Kidney capillary endothelial cell (primary cell): ENCODE results near the gene GPR84.

Experiments
- DNase-seq: peaks from one replicate; pipeline ENCODE4 v3.0.0-alpha.2; 2018; ENCODE audit warnings: low spot score

The GPR84 gene

GRCh38 chr12:54364413-54364812 lies at the start of gene GPR84:
GPR84 (minus strand) TSS chr12:54364486; CDS start chr12:54363851, 635 bp downstream.
- no peak for DNase-seq

GRCh38 chr12:54413284-54414190 lies 49.3 kb upstream of the GPR84 start:
- no peak for DNase-seq

- DNase-seq = no peak
Observed at GRCh38 chr12:54412786-54413185, 48.5 kb upstream of the GPR84 start.

GRCh38 chr12:54412348-54412747 lies 48.1 kb upstream of the GPR84 start:
- no peak for DNase-seq

- peak; percentile 99 for DNase-seq
Observed at GRCh38 chr12:54411391-54412241, 47.3 kb upstream of the GPR84 start.

- DNase-seq = no peak
Observed at GRCh38 chr12:54409267-54409666, 45.0 kb upstream of the GPR84 start.

- no peak for DNase-seq
Observed at GRCh38 chr12:54407183-54407905, 43.1 kb upstream of the GPR84 start.

- no peak for DNase-seq
Observed at GRCh38 chr12:54405573-54405972, 41.3 kb upstream of the GPR84 start.

- no peak for DNase-seq
Observed at GRCh38 chr12:54405106-54405505, 40.8 kb upstream of the GPR84 start.

GRCh38 chr12:54404061-54405004 lies 40.0 kb upstream of the GPR84 start:
- DNase-seq = no peak

GRCh38 chr12:54401119-54401518 lies 36.8 kb upstream of the GPR84 start:
- DNase-seq = no peak

GRCh38 chr12:54398995-54399793 lies 34.9 kb upstream of the GPR84 start:
- peak; percentile 79 for DNase-seq

- DNase-seq = no peak
Observed at GRCh38 chr12:54398218-54398617, 33.9 kb upstream of the GPR84 start.

- DNase-seq = no peak
Observed at GRCh38 chr12:54397157-54397556, 32.9 kb upstream of the GPR84 start.

- DNase-seq = no peak
Observed at GRCh38 chr12:54395545-54395944, 31.3 kb upstream of the GPR84 start.

- DNase-seq = no peak
Observed at GRCh38 chr12:54394986-54395385, 30.7 kb upstream of the GPR84 start.

GRCh38 chr12:54394281-54394719 lies 30.0 kb upstream of the GPR84 start:
- no peak for DNase-seq

- no peak for DNase-seq
Observed at GRCh38 chr12:54393743-54394142, 29.5 kb upstream of the GPR84 start.

- DNase-seq = no peak
Observed at GRCh38 chr12:54393207-54393609, 28.9 kb upstream of the GPR84 start.
